HepG2 (cell line): Measurements from ENCODE around the gene CDS1. TPM values are rescaled to one million over a fixed set of nuclear protein-coding genes. Genes with fewer than 3 reads are reported as not detected.

Source experiments
- AGO1 ChIP-seq: fragments of 200-400 bp; formaldehyde crosslinking; IDR thresholded peaks from 2 replicates; pipeline ENCODE4 v1.6.1; 2017; ENCODE audit warnings: mild to moderate bottlenecking, low read depth, low read length, moderate library complexity; ENCODE audit not compliant: poor library complexity, severe bottlenecking
- ARNT ChIP-seq: fragments of 450-650 bp; IDR thresholded peaks from 2 replicates; pipeline ENCODE4 v1.6.1; 2017
- ASH2L ChIP-seq: fragments of 300-600, 200-600 bp; sonication (generic); IDR thresholded peaks from 2 replicates; pipeline ENCODE4 v1.7.0; 2017; ENCODE audit warnings: low read depth, mild to moderate bottlenecking, moderate library complexity, mixed read lengths, low read length; ENCODE audit not compliant: insufficient read length
- ATF3 ChIP-seq: sonication (generic); formaldehyde crosslinking; IDR thresholded peaks from 2 replicates; pipeline ENCODE4 v1.4.0; 2020; ENCODE audit warnings: missing genetic modification reagents
- EZH2 ChIP-seq: conservative IDR thresholded peaks from 2 replicates; pipeline ENCODE4 v1.6.1; 2012; ENCODE audit warnings: mild to moderate bottlenecking, low read depth, low read length, moderate library complexity
- FOXP4 ChIP-seq: sonication (generic); formaldehyde crosslinking; IDR thresholded peaks from 2 replicates; pipeline ENCODE4 v1.4.0; 2020; ENCODE audit warnings: missing genetic modification reagents
- GTF2F1 ChIP-seq: fragments of 150-350 bp; IDR thresholded peaks from 2 replicates; pipeline ENCODE4 v1.6.1; 2014; ENCODE audit warnings: low read length
- HNRNPL ChIP-seq: fragments of 200-400 bp; formaldehyde crosslinking; IDR thresholded peaks from 2 replicates; pipeline ENCODE4 v1.6.1; 2017; ENCODE audit warnings: mild to moderate bottlenecking, low read depth, low read length
- MED8 ChIP-seq: sonication (generic); formaldehyde crosslinking; IDR thresholded peaks from 2 replicates; pipeline ENCODE4 v1.8.1; 2023; ENCODE audit warnings: mild to moderate bottlenecking, missing genetic modification reagents; ENCODE audit not compliant: insufficient replicate concordance
- MTF2 ChIP-seq: sonication (generic); formaldehyde crosslinking; IDR thresholded peaks from 2 replicates; pipeline ENCODE4 v1.5.0; 2020; ENCODE audit warnings: missing genetic modification reagents, borderline replicate concordance
- NFYC ChIP-seq: IDR thresholded peaks from 2 replicates; pipeline ENCODE4 v1.6.1; 2016; ENCODE audit warnings: missing genetic modification reagents, missing compliant biosample characterization
- RERE ChIP-seq: IDR thresholded peaks from 2 replicates; pipeline ENCODE4 v1.6.1; 2016; ENCODE audit warnings: low read depth, missing genetic modification reagents, missing compliant biosample characterization
- RFX5 ChIP-seq: IDR thresholded peaks from 2 replicates; pipeline ENCODE4 v1.6.1; 2011; ENCODE audit warnings: low read depth, low read length, improper control_type of control experiment
- RXRA ChIP-seq: sonication (generic); formaldehyde crosslinking; IDR thresholded peaks from 2 replicates; pipeline ENCODE4 v1.5.1; 2020; ENCODE audit warnings: missing genetic modification reagents
- SAP130 ChIP-seq: IDR thresholded peaks from 2 replicates; pipeline ENCODE4 v1.6.1; 2016; ENCODE audit warnings: low read depth
- SMAD1 ChIP-seq: sonication (generic); formaldehyde crosslinking; IDR thresholded peaks from 2 replicates; pipeline ENCODE4 v1.4.0; 2020; ENCODE audit warnings: missing genetic modification reagents, low read depth, mild to moderate bottlenecking, borderline replicate concordance
- THYN1 ChIP-seq: sonication (generic); formaldehyde crosslinking; IDR thresholded peaks from 2 replicates; pipeline ENCODE4 v1.8.1; 2023; ENCODE audit warnings: low read depth, mild to moderate bottlenecking, moderate library complexity, missing genetic modification reagents, borderline replicate concordance
- TP53 ChIP-seq: sonication (generic); formaldehyde crosslinking; conservative IDR thresholded peaks from 2 replicates; pipeline ENCODE4 v1.4.0; 2020; ENCODE audit warnings: missing genetic modification reagents
- ZBTB26 ChIP-seq: IDR thresholded peaks from 2 replicates; pipeline ENCODE4 v1.6.1; 2016; ENCODE audit warnings: missing compliant biosample characterization, missing genetic modification reagents, borderline replicate concordance
- ZNF10 ChIP-seq: sonication (generic); formaldehyde crosslinking; IDR thresholded peaks from 2 replicates; pipeline ENCODE4 v1.4.0; 2020; ENCODE audit warnings: mild to moderate bottlenecking, low read depth, missing genetic modification reagents, borderline replicate concordance
- ZNF558 ChIP-seq: sonication (generic); formaldehyde crosslinking; IDR thresholded peaks from 2 replicates; pipeline ENCODE4 v1.9.0; 2022; ENCODE audit warnings: mild to moderate bottlenecking, missing genetic modification reagents, borderline replicate concordance
- ZNF567 ChIP-seq: sonication (generic); formaldehyde crosslinking; IDR thresholded peaks from 2 replicates; pipeline ENCODE4 v1.8.1; 2023; ENCODE audit warnings: mild to moderate bottlenecking, missing genetic modification reagents, borderline replicate concordance
- polyA plus RNA-seq, 8 experiments: library from polyadenylated mRNA; depleted of rRNA in 3 of 8; stranded (reverse) in 7 of 8; unstranded in 1 of 8; fragments of >200 nt; fragmentation: Illumina TruSeq in 4 of 8; extraction: Trizol in 4 of 8; gene quantifications; 2 replicates each; pipeline versions ENCODE4 v1.2.1 to v1.2.3, GENCODE V29; 2011 to 2016; ENCODE audit warnings: low read depth in 4 of 8, missing spikeins in 1 of 8, mixed read lengths in 1 of 8; ENCODE audit not compliant: insufficient read depth in 1 of 8
- total RNA-seq, 5 experiments: library from RNA; depleted of rRNA; stranded (reverse); fragments of >200 nt; fragmentation: Illumina TruSeq; extraction: Trizol; gene quantifications; 2 replicates each; pipeline ENCODE4 v1.2.3, GENCODE V29; 2016; ENCODE audit warnings: low read depth in 1 of 5

The CDS1 gene
- total and polyA plus RNA-seq, 2 of the 13 experiments (the other 11 are each of a cell fraction or from before 2014, with no cell fraction given) = 2.1 to 3.2 TPM

GRCh38 chr4:84582302-84582987 is 482 bp upstream of the CDS1 start (continued):
- TF ChIP-seq EZH2 = no peak
- no peak for TF ChIP-seq THYN1 (CRISPR knock-in tag)
- no peak for TF ChIP-seq ZNF558 (CRISPR knock-in tag)
- no peak for TF ChIP-seq FOXP4
- no peak for TF ChIP-seq ATF3 (CRISPR knock-in tag)
- no peak for TF ChIP-seq RXRA (CRISPR knock-in tag)
- no peak for TF ChIP-seq ZNF10
- TF ChIP-seq ASH2L = peak; percentile 0
- TF ChIP-seq MTF2 = no peak; the same call in 1 of the 2 replicates
- no peak for TF ChIP-seq ARNT
- peak; percentile 8; the same call in 1 of the 2 replicates for TF ChIP-seq ZBTB26 (CRISPR knock-in tag)
- TF ChIP-seq NFYC (CRISPR knock-in tag) = no peak
- TF ChIP-seq MED8 (CRISPR knock-in tag) = no peak
- TF ChIP-seq RERE (CRISPR knock-in tag) = no peak
- TF ChIP-seq SMAD1 = no peak
- no peak for TF ChIP-seq GTF2F1
- no peak for TF ChIP-seq HNRNPL
- no peak for TF ChIP-seq RFX5
- no peak for TF ChIP-seq ZNF567 (CRISPR knock-in tag)
- TF ChIP-seq SAP130 (CRISPR knock-in tag) = peak; percentile 52
- no peak for TF ChIP-seq TP53 (CRISPR knock-in tag)
- TF ChIP-seq AGO1 = no peak
